Measurements from ENCODE around the gene DYNLT2B.

DNA sequence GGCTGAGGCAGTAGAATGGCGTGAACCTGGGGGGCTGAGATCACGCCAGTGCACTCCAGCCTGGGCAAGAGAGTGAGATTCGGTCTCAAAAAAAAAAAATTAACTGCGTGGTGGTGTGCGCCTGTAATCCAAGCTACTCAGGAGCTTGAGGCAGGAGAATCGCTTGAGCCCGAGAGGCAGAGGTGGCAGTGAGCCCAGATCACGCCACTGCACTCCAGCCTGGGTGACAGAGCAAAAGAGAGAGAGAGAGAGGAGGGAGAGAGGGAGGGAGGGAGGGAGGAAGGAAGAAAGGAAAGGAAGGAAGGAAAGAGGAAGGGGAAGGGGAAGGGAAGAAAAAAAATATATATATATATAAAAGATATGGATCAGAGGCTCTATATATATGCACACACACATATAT is 14.1 kb upstream of the DYNLT2B start:
- TF ChIP-seq, protein P1, sequence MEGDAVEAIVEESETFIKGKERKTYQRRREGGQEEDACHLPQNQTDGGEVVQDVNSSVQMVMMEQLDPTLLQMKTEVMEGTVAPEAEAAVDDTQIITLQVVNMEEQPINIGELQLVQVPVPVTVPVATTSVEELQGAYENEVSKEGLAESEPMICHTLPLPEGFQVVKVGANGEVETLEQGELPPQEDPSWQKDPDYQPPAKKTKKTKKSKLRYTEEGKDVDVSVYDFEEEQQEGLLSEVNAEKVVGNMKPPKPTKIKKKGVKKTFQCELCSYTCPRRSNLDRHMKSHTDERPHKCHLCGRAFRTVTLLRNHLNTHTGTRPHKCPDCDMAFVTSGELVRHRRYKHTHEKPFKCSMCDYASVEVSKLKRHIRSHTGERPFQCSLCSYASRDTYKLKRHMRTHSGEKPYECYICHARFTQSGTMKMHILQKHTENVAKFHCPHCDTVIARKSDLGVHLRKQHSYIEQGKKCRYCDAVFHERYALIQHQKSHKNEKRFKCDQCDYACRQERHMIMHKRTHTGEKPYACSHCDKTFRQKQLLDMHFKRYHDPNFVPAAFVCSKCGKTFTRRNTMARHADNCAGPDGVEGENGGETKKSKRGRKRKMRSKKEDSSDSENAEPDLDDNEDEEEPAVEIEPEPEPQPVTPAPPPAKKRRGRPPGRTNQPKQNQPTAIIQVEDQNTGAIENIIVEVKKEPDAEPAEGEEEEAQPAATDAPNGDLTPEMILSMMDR (IDR thresholded peaks at IDR 0.05; ENCODE audit: low read length) = no peak
- no peak for TF ChIP-seq EZH2 (IDR thresholded peaks at IDR 0.05; ENCODE audit: borderline replicate concordance, low read length)
